Measurements from ENCODE around the gene SP140.

- TF ChIP-seq, protein P1, sequence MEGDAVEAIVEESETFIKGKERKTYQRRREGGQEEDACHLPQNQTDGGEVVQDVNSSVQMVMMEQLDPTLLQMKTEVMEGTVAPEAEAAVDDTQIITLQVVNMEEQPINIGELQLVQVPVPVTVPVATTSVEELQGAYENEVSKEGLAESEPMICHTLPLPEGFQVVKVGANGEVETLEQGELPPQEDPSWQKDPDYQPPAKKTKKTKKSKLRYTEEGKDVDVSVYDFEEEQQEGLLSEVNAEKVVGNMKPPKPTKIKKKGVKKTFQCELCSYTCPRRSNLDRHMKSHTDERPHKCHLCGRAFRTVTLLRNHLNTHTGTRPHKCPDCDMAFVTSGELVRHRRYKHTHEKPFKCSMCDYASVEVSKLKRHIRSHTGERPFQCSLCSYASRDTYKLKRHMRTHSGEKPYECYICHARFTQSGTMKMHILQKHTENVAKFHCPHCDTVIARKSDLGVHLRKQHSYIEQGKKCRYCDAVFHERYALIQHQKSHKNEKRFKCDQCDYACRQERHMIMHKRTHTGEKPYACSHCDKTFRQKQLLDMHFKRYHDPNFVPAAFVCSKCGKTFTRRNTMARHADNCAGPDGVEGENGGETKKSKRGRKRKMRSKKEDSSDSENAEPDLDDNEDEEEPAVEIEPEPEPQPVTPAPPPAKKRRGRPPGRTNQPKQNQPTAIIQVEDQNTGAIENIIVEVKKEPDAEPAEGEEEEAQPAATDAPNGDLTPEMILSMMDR (IDR thresholded peaks at IDR 0.05), result no peak
- TF ChIP-seq POLR2A (IDR thresholded peaks at IDR 0.05) (no peak), POLR2AphosphoS5 (IDR thresholded peaks at IDR 0.05) (no peak)
Measured at GRCh38 chr2:230327418-230328154, 102.0 kb downstream of the SP140 start.

Measured in sigmoid colon (tissue), 4 donors.